Panc1 (cell line): ENCODE measurements around the gene FLRT1.

Source experiments
- CTCF ChIP-seq: fragments of 450-650 bp; IDR thresholded peaks from 2 replicates; pipeline ENCODE4 v1.5.1; 2017; ENCODE audit warnings: mild to moderate bottlenecking
- POLR2AphosphoS5 ChIP-seq: IDR thresholded peaks from 2 replicates; pipeline ENCODE4 v1.6.1; 2012; ENCODE audit warnings: mild to moderate bottlenecking, low read depth, low read length, moderate library complexity
- REST ChIP-seq, 2 experiments: IDR thresholded peaks; 2 replicates each; pipeline ENCODE4 v1.6.1; 2011 to 2012; ENCODE audit warnings: low read depth in 2 of 2, control low read depth in 1 of 2, low read length in 1 of 2, mild to moderate bottlenecking in 1 of 2, moderate library complexity in 1 of 2; ENCODE audit not compliant: insufficient read depth in 1 of 2
- SIN3A ChIP-seq: IDR thresholded peaks from 2 replicates; pipeline ENCODE4 v1.6.1; 2012; ENCODE audit warnings: low read depth, mild to moderate bottlenecking, low read length, moderate library complexity, borderline replicate concordance; ENCODE audit not compliant: insufficient read depth
- TCF7L2 ChIP-seq: IDR thresholded peaks from 2 replicates; pipeline ENCODE4 v1.6.1; 2011; ENCODE audit warnings: mild to moderate bottlenecking, low read depth, low read length, inconsistent platforms

GRCh38 chr11:64021757-64022093 is 14.0 kb upstream of the FLRT1 start:
- TF ChIP-seq SIN3A (no peak), CTCF (no peak), POLR2AphosphoS5 (no peak), TCF7L2 (no peak), REST (IDR thresholded peaks at IDR 0.05; ENCODE audit: insufficient read depth in 1 of 2, low read depth in 2 of 2, low read length in 1 of 2) (no peak)
